Peyer's patch (tissue), 4 donors: ENCODE results near the gene SMKR1.

ENCODE experiments used
- CTCF ChIP-seq, 6 experiments: fragments of 450-650 bp in 4 of 6; fragments of 200-600 bp in 2 of 6; sonication (generic) in 1 of 6; IDR thresholded peaks; one replicate each; pipeline ENCODE4 v1.5.1; 2017 to 2019; ENCODE audit warnings: antibody characterized with exemption in 6 of 6, mild to moderate bottlenecking in 3 of 6, moderate library complexity in 1 of 6
- POLR2A ChIP-seq, 2 donors: fragments of 450-650 bp; IDR thresholded peaks; one replicate each; pipeline ENCODE4 v1.5.1; 2017; ENCODE audit warnings: antibody characterized with exemption in 2 of 2, mild to moderate bottlenecking in 2 of 2, moderate library complexity in 2 of 2

- TF ChIP-seq CTCF (IDR thresholded peaks at IDR 0.05) (no peak), POLR2A (IDR thresholded peaks at IDR 0.05) (no peak)
Measured at GRCh38 chr7:129494041-129494440, 8.3 kb upstream of the SMKR1 start.
